Activated CD4-positive, alpha-beta T cell treated with anti-CD3 and anti-CD28 coated beads, Interleukin-2, amount 10 ng/mL, durations not matched to agents 24 days and 14 days (primary cell): ENCODE measurements around the gene PPM1B. TPM values are rescaled to one million over a fixed set of nuclear protein-coding genes. Genes with fewer than 3 reads are reported as not detected.
"Not testable (repeated sequence)": the region's sequence is repeated elsewhere in the genome, so short reads cannot be mapped to it uniquely, and the experiment has no call there.

Experiments
- DNase-seq: peaks from one replicate; pipeline ENCODE4 v3.0.0; 2022
- H3K27ac Mint-ChIP-seq: one replicate; pipeline ENCODE4 v1.8.0; 2022; ENCODE audit warnings: mild to moderate bottlenecking, mixed read lengths
- H3K27me3 Mint-ChIP-seq: one replicate; pipeline ENCODE4 v1.8.0; 2022; ENCODE audit warnings: mixed read lengths
- H3K36me3 Mint-ChIP-seq: one replicate; pipeline ENCODE4 v1.8.0; 2022; ENCODE audit warnings: low read depth, mild to moderate bottlenecking, mixed read lengths
- H3K4me1 Mint-ChIP-seq: one replicate; pipeline ENCODE4 v1.8.0; 2021; ENCODE audit warnings: mixed read lengths
- H3K4me3 Mint-ChIP-seq: one replicate; pipeline ENCODE4 v1.8.0; 2022; ENCODE audit warnings: mild to moderate bottlenecking, moderate library complexity, mixed read lengths
- H3K9me3 Mint-ChIP-seq: one replicate; pipeline ENCODE4 v1.8.0; 2021; ENCODE audit warnings: mixed read lengths
- intact Hi-C: fragments of 100-400 bp; cut with micrococcal nuclease; formaldehyde crosslinking; loops from one replicate; pipeline ENCODE4 v1.15.1; 2023
- total RNA-seq: library from RNA; stranded (reverse); gene quantifications from 2 replicates; pipeline ENCODE4 v1.2.3, GENCODE V29; 2022

PPM1B gene
- total RNA-seq, 1 donor from 2014 or later: 38.9 TPM

GRCh38 chr2:44255704-44256103, 87.0 kb downstream of the PPM1B start:
- H3K9me3 Mint-ChIP-seq, DNase-seq, intact Hi-C loops, H3K36me3 Mint-ChIP-seq, H3K27me3 Mint-ChIP-seq, H3K4me1 Mint-ChIP-seq, H3K4me3 Mint-ChIP-seq, H3K27ac Mint-ChIP-seq: not testable (repeated sequence)

- H3K27ac Mint-ChIP-seq, H3K4me3 Mint-ChIP-seq, H3K4me1 Mint-ChIP-seq, H3K27me3 Mint-ChIP-seq, DNase-seq, H3K36me3 Mint-ChIP-seq, intact Hi-C loops, H3K9me3 Mint-ChIP-seq: not testable (repeated sequence)
Observed at GRCh38 chr2:44257802-44258201, 89.1 kb downstream of the PPM1B start.

GRCh38 chr2:44267269-44267795, 98.7 kb downstream of the PPM1B start:
- Mint-ChIP-seq H3K4me3 (no peak overlapping the region), H3K36me3 (no peaks in the 10 kb centered on the region), H3K27me3 (no peaks in the 10 kb centered on the region), H3K27ac (no peak overlapping the region), H3K9me3 (peaks cover 4% of the 10 kb centered on the region), H3K4me1 (no peaks in the 10 kb centered on the region)
- DNase-seq: no peak
- intact Hi-C loops: no loop called here

- H3K9me3 Mint-ChIP-seq: peaks cover 4% of the 10 kb centered on the region
- DNase-seq: no peak
- no peaks in the 10 kb centered on the region for H3K4me1 Mint-ChIP-seq
- no peak overlapping the region for H3K4me3 Mint-ChIP-seq
- no peaks in the 10 kb centered on the region for H3K27me3 Mint-ChIP-seq
- H3K27ac Mint-ChIP-seq: no peak overlapping the region
- H3K36me3 Mint-ChIP-seq: no peaks in the 10 kb centered on the region
- intact Hi-C loops: no loop called here
Observed at GRCh38 chr2:44267796-44268648, 99.3 kb downstream of the PPM1B start.

- H3K36me3 Mint-ChIP-seq: no peaks in the 10 kb centered on the region
- DNase-seq: no peak
- intact Hi-C loops: no loop called here
- no peaks in the 10 kb centered on the region for H3K27me3 Mint-ChIP-seq
- no peak overlapping the region for H3K27ac Mint-ChIP-seq
- H3K4me1 Mint-ChIP-seq: no peaks in the 10 kb centered on the region
- peaks cover 4% of the 10 kb centered on the region for H3K9me3 Mint-ChIP-seq
- no peak overlapping the region for H3K4me3 Mint-ChIP-seq
Observed at GRCh38 chr2:44269831-44270230, 101.2 kb downstream of the PPM1B start.

GRCh38 chr2:44271296-44271695, 102.6 kb downstream of the PPM1B start:
- Mint-ChIP-seq H3K36me3 (no peaks in the 10 kb centered on the region), H3K9me3 (peaks cover 4% of the 10 kb centered on the region), H3K27ac (no peak overlapping the region), H3K4me1 (no peaks in the 10 kb centered on the region), H3K4me3 (no peak overlapping the region), H3K27me3 (no peaks in the 10 kb centered on the region)
- intact Hi-C loops: no loop called here
- no peak for DNase-seq

- no peaks in the 10 kb centered on the region for H3K4me1 Mint-ChIP-seq
- no peak overlapping the region for H3K27ac Mint-ChIP-seq
- H3K9me3 Mint-ChIP-seq: peaks cover 4% of the 10 kb centered on the region
- intact Hi-C loops: no loop called here
- H3K27me3 Mint-ChIP-seq: peaks cover 2% of the 10 kb centered on the region
- no peaks in the 10 kb centered on the region for H3K36me3 Mint-ChIP-seq
- DNase-seq: no peak
- H3K4me3 Mint-ChIP-seq: no peak overlapping the region
Observed at GRCh38 chr2:44273076-44273475, 104.4 kb downstream of the PPM1B start.

- no peaks in the 10 kb centered on the region for H3K4me1 Mint-ChIP-seq
- H3K27ac Mint-ChIP-seq: no peak overlapping the region
- DNase-seq: no peak
- H3K9me3 Mint-ChIP-seq: peaks cover 4% of the 10 kb centered on the region
- H3K36me3 Mint-ChIP-seq: no peaks in the 10 kb centered on the region
- intact Hi-C loops: no loop called here
- H3K27me3 Mint-ChIP-seq: peaks cover 2% of the 10 kb centered on the region
- H3K4me3 Mint-ChIP-seq: no peak overlapping the region
Observed at GRCh38 chr2:44273596-44273995, 104.9 kb downstream of the PPM1B start.

GRCh38 chr2:44275927-44276303, 107.2 kb downstream of the PPM1B start:
- DNase-seq: no peak
- Mint-ChIP-seq H3K4me1 (no peaks in the 10 kb centered on the region), H3K36me3 (no peaks in the 10 kb centered on the region), H3K27ac (no peak overlapping the region), H3K4me3 (no peak overlapping the region), H3K9me3 (peaks cover under 1% of the 10 kb centered on the region), H3K27me3 (peaks cover 4% of the 10 kb centered on the region)
- intact Hi-C loops: no loop called here

- no peak overlapping the region for H3K27ac Mint-ChIP-seq
- no peak overlapping the region for H3K4me3 Mint-ChIP-seq
- intact Hi-C loops: no loop called here
- H3K9me3 Mint-ChIP-seq: no peaks in the 10 kb centered on the region
- H3K36me3 Mint-ChIP-seq: no peaks in the 10 kb centered on the region
- no peak for DNase-seq
- no peaks in the 10 kb centered on the region for H3K4me1 Mint-ChIP-seq
- H3K27me3 Mint-ChIP-seq: peaks cover 11% of the 10 kb centered on the region
Observed at GRCh38 chr2:44277541-44277940, 108.9 kb downstream of the PPM1B start.

- H3K36me3 Mint-ChIP-seq: no peaks in the 10 kb centered on the region
- no peak for DNase-seq
- peaks cover 15% of the 10 kb centered on the region for H3K27me3 Mint-ChIP-seq
- H3K9me3 Mint-ChIP-seq: no peaks in the 10 kb centered on the region
- H3K4me1 Mint-ChIP-seq: no peaks in the 10 kb centered on the region
- no peak overlapping the region for H3K27ac Mint-ChIP-seq
- intact Hi-C loops: no loop called here
- no peak overlapping the region for H3K4me3 Mint-ChIP-seq
Observed at GRCh38 chr2:44280869-44281268, 112.2 kb downstream of the PPM1B start.

Other genes with a start within 250 kb of the PPM1B start
- gene LRPPRC, start 172.9 kb upstream of the PPM1B start, total RNA-seq: 173 and 179 TPM in 2 replicates
- gene SLC3A1, start 106.6 kb downstream of the PPM1B start, total RNA-seq: not detected in 2 replicates
- gene PREPL, start 192.6 kb downstream of the PPM1B start, total RNA-seq: 32.7 and 33.3 TPM in 2 replicates
- 13.1 and 16.2 TPM in 2 replicates for gene CAMKMT, start 193.1 kb downstream of the PPM1B start, total RNA-seq